GM12878 (cell line): Measurements from ENCODE around the gene STARD10. TPM values are rescaled to one million over a fixed set of nuclear protein-coding genes. Genes with fewer than 3 reads are reported as not detected.

Experiments used
- BCL11A ChIP-seq: IDR thresholded peaks from 2 replicates; pipeline ENCODE4 v1.6.1; 2011; ENCODE audit warnings: low read depth, low read length
- CBX5 ChIP-seq: sonication (generic); IDR thresholded peaks from 2 replicates; pipeline ENCODE4 v1.6.1; 2016; ENCODE audit warnings: low read depth, moderate library complexity, mild to moderate bottlenecking, inconsistent platforms
- CREM ChIP-seq: IDR thresholded peaks from 2 replicates; pipeline ENCODE4 v1.6.1; 2014; ENCODE audit warnings: antibody characterized with exemption, low read depth
- FOXM1 ChIP-seq: IDR thresholded peaks from 2 replicates; pipeline ENCODE4 v1.6.1; 2012; ENCODE audit warnings: low read depth, mild to moderate bottlenecking, inconsistent platforms, low read length, moderate library complexity
- GATAD2B ChIP-seq: fragments of 450-650 bp; conservative IDR thresholded peaks from 2 replicates; pipeline ENCODE4 v1.6.1; 2017; ENCODE audit warnings: low read depth, mild to moderate bottlenecking, moderate library complexity
- HCFC1 ChIP-seq: fragments of 150-350 bp; IDR thresholded peaks from 2 replicates; pipeline ENCODE4 v1.6.1; 2014; ENCODE audit warnings: low read length
- HDAC6 ChIP-seq: fragments of 200-600 bp; sonication (generic); IDR thresholded peaks from one replicate; pipeline ENCODE4 v1.8.0; 2017; ENCODE audit warnings: antibody characterized with exemption; ENCODE audit not compliant: unreplicated experiment
- IKZF2 ChIP-seq, 2 experiments: fragments of 450-650 bp; IDR thresholded peaks; 2 replicates each; pipeline ENCODE4 v1.6.1; 2017; ENCODE audit warnings: mild to moderate bottlenecking in 2 of 2, moderate library complexity in 2 of 2
- KAT2A ChIP-seq: conservative IDR thresholded peaks from 2 replicates; pipeline ENCODE4 v1.6.1; 2011; ENCODE audit warnings: low read depth, low read length; ENCODE audit not compliant: control insufficient read depth
- MTA2 ChIP-seq: fragments of 450-650 bp; IDR thresholded peaks from 2 replicates; pipeline ENCODE4 v1.6.1; 2016; ENCODE audit warnings: low read depth, mild to moderate bottlenecking, moderate library complexity
- POLR2A ChIP-seq: IDR thresholded peaks from 2 replicates; pipeline ENCODE4 v1.6.1; 2011; ENCODE audit warnings: low read depth, mild to moderate bottlenecking, low read length
- RAD21 ChIP-seq: IDR thresholded peaks from 2 replicates; pipeline ENCODE4 v1.6.1; 2011; ENCODE audit warnings: mild to moderate bottlenecking, low read depth, low read length, moderate library complexity; ENCODE audit not compliant: insufficient read depth
- RAD51 ChIP-seq: fragments of 450-650 bp; IDR thresholded peaks from 2 replicates; pipeline ENCODE4 v1.6.1; 2016; ENCODE audit warnings: moderate library complexity, mild to moderate bottlenecking, inconsistent platforms
- RBBP5 ChIP-seq: fragments of 200-600 bp; sonication (generic); conservative IDR thresholded peaks from 2 replicates; pipeline ENCODE4 v1.6.1; 2016
- SMARCA5 ChIP-seq: fragments of 450-650 bp; IDR thresholded peaks from 2 replicates; pipeline ENCODE4 v1.6.1; 2017; ENCODE audit warnings: mild to moderate bottlenecking
- SRF ChIP-seq, 2 experiments: IDR thresholded peaks; 2 replicates each; pipeline ENCODE4 v1.6.1; 2011; ENCODE audit warnings: low read depth in 2 of 2, low read length in 2 of 2, mild to moderate bottlenecking in 1 of 2, moderate library complexity in 1 of 2
- YY1 ChIP-seq: IDR thresholded peaks from 2 replicates; pipeline ENCODE4 v1.6.1; 2011; ENCODE audit warnings: low read depth, mild to moderate bottlenecking, low read length
- ZNF24 ChIP-seq: fragments of 450-650 bp; IDR thresholded peaks from 2 replicates; pipeline ENCODE4 v1.6.1; 2017; ENCODE audit warnings: antibody characterized with exemption, mild to moderate bottlenecking
- ZNF274 ChIP-seq: IDR thresholded peaks from one replicate; pipeline ENCODE4 v1.8.0; 2011; ENCODE audit not compliant: insufficient read length, insufficient read depth
- polyA plus RNA-seq, 11 experiments: library from polyadenylated mRNA; depleted of rRNA in 4 of 11; unstranded in 6 of 11; stranded (reverse) in 5 of 11; fragments of >200 nt; fragmentation: Nextera tagmentation in 4 of 11; fragmentation: Illumina TruSeq in 1 of 11; extraction: Ambion mirVana in 4 of 11; extraction: Trizol in 1 of 11; gene quantifications; 1 replicate in 1 of 11; 2 replicates in 10 of 11; pipeline versions ENCODE4 v1.2.1 to v1.2.3, GENCODE V29; 2011 to 2016; ENCODE audit warnings: inconsistent platforms in 2 of 11, missing spikeins in 2 of 11, low read depth in 1 of 11
- total RNA-seq, 4 experiments: library from RNA; depleted of rRNA in 3 of 4; stranded (reverse); fragments of >200 nt in 3 of 4; fragmentation: Illumina TruSeq in 1 of 4; extraction: Trizol in 1 of 4; gene quantifications; 2 replicates each; pipeline versions ENCODE4 v1.2.1 to v1.2.3, GENCODE V29; 2013 to 2021
- TF ChIP-seq, protein P1 (sequence below): fragments of 450-650 bp; IDR thresholded peaks from 2 replicates; pipeline ENCODE4 v1.6.1; 2016; ENCODE audit warnings: mild to moderate bottlenecking
- TF ChIP-seq, protein P2 (sequence below): fragments of 150-350 bp; IDR thresholded peaks from 2 replicates; pipeline ENCODE4 v1.6.1; 2016; ENCODE audit warnings: low read depth, low read length
- TF ChIP-seq, protein P3 (sequence below), 3 experiments: IDR thresholded peaks in 2 of 3; conservative IDR thresholded peaks in 1 of 3; 2 replicates each; pipeline ENCODE4 v1.5.1; 2011; ENCODE audit warnings: low read depth in 3 of 3, low read length in 3 of 3, mild to moderate bottlenecking in 3 of 3, control low read depth in 2 of 3, moderate library complexity in 2 of 3, inconsistent platforms in 1 of 3, mixed read lengths in 1 of 3; ENCODE audit not compliant: control insufficient read depth in 2 of 3, insufficient read depth in 1 of 3; ENCODE audit errors: extremely low read depth in 1 of 3
- TF ChIP-seq, protein P4 (sequence below): IDR thresholded peaks from 2 replicates; pipeline ENCODE4 v1.6.1; 2011; ENCODE audit warnings: borderline replicate concordance, low read depth, mild to moderate bottlenecking, moderate library complexity, low read length; ENCODE audit not compliant: insufficient read depth, poor library complexity, severe bottlenecking

STARD10 gene
- total and polyA plus RNA-seq, 10 of the 15 experiments (the other 5 are each of a cell fraction or from before 2014, with no cell fraction given) = 0.15 to 43.2 (median 23.1) TPM

DNA sequence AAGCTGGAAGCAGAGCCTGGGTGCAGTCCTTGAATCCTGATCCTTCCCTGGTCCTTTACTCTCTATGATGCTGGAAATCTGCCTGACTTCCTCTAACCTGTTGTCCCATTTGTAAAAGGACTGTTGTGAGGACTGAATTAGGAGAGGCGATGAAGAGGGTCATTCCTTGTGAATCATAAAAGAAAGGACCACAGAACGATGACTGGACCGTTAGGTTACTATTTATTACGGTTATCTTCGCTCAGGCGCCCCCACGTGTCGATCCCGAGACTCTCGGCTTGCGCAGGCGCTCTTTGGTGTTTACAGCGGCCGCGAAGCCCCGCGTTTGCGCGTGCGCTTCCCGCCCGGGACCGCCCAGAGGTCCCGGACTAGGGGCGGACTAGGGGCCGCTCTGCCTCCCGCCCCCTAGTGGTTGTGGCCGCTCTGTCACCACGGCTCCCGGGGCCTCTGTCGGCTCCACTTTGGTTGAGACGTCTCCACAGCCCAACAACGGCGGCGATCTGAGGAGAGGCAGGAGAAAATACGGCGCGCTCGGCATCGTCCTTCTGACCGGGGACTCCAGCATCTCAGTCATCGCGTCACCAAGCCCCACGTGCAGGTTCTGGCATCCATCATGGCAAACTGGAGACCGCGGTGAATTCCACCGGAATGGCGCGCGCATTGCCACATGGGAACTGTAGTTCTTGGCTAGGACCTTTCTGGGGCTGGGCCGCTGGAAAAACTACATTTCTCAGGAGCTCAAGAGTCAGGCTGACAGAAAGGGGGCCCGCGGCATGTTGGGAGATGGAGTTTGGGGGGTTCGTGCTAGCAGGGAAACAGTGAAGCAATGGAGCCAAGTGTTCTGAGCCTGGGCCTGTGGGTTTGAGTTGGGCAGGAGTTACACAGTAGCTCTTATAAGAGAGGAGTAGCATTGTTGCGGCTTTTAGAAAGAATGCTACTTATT is at the start of gene STARD10 (continued):
- TF ChIP-seq, protein P1, sequence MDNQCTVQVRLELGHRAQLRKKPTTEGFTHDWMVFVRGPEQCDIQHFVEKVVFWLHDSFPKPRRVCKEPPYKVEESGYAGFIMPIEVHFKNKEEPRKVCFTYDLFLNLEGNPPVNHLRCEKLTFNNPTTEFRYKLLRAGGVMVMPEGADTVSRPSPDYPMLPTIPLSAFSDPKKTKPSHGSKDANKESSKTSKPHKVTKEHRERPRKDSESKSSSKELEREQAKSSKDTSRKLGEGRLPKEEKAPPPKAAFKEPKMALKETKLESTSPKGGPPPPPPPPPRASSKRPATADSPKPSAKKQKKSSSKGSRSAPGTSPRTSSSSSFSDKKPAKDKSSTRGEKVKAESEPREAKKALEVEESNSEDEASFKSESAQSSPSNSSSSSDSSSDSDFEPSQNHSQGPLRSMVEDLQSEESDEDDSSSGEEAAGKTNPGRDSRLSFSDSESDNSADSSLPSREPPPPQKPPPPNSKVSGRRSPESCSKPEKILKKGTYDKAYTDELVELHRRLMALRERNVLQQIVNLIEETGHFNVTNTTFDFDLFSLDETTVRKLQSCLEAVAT = peak; percentile 91
- TF ChIP-seq RAD21 (peak; percentile 58), MTA2 (no peak), RBBP5 (no peak), ZNF274 (no peak), RAD51 (peak; percentile 42), KAT2A (no peak), HDAC6 (no peak), CREM (peak; percentile 90), HCFC1 (peak; percentile 92), YY1 (peak; percentile 95), SRF (IDR thresholded peaks at IDR 0.05; ENCODE audit: low read depth in 2 of 2, low read length in 2 of 2) (0 out of 4 replicates have a peak, but pooled peaks of 1 of the 2 experiments have one; percentile 34), GATAD2B (peak; percentile 84), FOXM1 (peak; percentile 40; the same call in 1 of the 2 replicates), POLR2A (peak; percentile 81), BCL11A (no peak), ZNF24 (no peak), CBX5 (0 out of 2 replicates have a peak, but pooled peaks have one; percentile 24), IKZF2 (IDR thresholded peaks at IDR 0.05) (peak; percentile 77 to 80; a peak in 3 of 4 replicates), SMARCA5 (peak; percentile 93)
- TF ChIP-seq, protein P2, sequence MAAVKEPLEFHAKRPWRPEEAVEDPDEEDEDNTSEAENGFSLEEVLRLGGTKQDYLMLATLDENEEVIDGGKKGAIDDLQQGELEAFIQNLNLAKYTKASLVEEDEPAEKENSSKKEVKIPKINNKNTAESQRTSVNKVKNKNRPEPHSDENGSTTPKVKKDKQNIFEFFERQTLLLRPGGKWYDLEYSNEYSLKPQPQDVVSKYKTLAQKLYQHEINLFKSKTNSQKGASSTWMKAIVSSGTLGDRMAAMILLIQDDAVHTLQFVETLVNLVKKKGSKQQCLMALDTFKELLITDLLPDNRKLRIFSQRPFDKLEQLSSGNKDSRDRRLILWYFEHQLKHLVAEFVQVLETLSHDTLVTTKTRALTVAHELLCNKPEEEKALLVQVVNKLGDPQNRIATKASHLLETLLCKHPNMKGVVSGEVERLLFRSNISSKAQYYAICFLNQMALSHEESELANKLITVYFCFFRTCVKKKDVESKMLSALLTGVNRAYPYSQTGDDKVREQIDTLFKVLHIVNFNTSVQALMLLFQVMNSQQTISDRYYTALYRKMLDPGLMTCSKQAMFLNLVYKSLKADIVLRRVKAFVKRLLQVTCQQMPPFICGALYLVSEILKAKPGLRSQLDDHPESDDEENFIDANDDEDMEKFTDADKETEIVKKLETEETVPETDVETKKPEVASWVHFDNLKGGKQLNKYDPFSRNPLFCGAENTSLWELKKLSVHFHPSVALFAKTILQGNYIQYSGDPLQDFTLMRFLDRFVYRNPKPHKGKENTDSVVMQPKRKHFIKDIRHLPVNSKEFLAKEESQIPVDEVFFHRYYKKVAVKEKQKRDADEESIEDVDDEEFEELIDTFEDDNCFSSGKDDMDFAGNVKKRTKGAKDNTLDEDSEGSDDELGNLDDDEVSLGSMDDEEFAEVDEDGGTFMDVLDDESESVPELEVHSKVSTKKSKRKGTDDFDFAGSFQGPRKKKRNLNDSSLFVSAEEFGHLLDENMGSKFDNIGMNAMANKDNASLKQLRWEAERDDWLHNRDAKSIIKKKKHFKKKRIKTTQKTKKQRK = no peak
- TF ChIP-seq, protein P3, sequence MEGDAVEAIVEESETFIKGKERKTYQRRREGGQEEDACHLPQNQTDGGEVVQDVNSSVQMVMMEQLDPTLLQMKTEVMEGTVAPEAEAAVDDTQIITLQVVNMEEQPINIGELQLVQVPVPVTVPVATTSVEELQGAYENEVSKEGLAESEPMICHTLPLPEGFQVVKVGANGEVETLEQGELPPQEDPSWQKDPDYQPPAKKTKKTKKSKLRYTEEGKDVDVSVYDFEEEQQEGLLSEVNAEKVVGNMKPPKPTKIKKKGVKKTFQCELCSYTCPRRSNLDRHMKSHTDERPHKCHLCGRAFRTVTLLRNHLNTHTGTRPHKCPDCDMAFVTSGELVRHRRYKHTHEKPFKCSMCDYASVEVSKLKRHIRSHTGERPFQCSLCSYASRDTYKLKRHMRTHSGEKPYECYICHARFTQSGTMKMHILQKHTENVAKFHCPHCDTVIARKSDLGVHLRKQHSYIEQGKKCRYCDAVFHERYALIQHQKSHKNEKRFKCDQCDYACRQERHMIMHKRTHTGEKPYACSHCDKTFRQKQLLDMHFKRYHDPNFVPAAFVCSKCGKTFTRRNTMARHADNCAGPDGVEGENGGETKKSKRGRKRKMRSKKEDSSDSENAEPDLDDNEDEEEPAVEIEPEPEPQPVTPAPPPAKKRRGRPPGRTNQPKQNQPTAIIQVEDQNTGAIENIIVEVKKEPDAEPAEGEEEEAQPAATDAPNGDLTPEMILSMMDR (IDR thresholded peaks at IDR 0.05 in 2 of 3, conservative IDR thresholded peaks at IDR 0.05 in 1 of 3; ENCODE audit: control insufficient read depth in 2 of 3, extremely low read depth in 1 of 3, insufficient read depth in 1 of 3, low read depth in 3 of 3, low read length in 3 of 3) = peak; percentile 84 to 95 (median 95)
- TF ChIP-seq, protein P4, sequence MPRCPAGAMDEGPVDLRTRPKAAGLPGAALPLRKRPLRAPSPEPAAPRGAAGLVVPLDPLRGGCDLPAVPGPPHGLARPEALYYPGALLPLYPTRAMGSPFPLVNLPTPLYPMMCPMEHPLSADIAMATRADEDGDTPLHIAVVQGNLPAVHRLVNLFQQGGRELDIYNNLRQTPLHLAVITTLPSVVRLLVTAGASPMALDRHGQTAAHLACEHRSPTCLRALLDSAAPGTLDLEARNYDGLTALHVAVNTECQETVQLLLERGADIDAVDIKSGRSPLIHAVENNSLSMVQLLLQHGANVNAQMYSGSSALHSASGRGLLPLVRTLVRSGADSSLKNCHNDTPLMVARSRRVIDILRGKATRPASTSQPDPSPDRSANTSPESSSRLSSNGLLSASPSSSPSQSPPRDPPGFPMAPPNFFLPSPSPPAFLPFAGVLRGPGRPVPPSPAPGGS = no peak
